VCaP (cell line): ENCODE data around the gene MCMBP.

Experiments used
- H3K27ac ChIP-seq: fragments of 450-650 bp; 2 replicates; pipeline ENCODE4 v1.5.1; 2017
- TF ChIP-seq, protein P1 (sequence below): fragments of 450-650 bp; conservative IDR thresholded peaks from 2 replicates; pipeline ENCODE4 v1.5.1; 2017; ENCODE audit warnings: mild to moderate bottlenecking, moderate library complexity

The MCMBP gene

DNA sequence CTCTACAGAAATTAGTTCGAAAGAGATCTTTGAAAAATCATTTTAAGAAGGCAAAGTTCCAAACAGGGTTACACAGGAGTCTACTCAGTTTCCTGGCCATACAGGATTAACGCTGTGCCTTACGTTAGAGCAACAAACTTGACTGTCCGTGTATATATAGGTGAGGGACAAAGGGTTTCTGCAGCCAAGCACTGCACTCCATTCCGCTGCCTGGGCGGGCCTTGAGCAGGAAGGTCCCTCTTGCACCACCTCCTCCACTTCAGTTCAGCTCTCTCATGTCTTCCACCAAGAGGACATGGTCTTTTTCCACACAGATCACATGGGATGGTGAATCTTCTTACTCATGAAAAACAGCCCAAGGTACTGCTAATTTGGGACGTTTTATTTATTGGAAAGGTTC, 43.2 kb downstream of the MCMBP start:
- TF ChIP-seq, protein P1, sequence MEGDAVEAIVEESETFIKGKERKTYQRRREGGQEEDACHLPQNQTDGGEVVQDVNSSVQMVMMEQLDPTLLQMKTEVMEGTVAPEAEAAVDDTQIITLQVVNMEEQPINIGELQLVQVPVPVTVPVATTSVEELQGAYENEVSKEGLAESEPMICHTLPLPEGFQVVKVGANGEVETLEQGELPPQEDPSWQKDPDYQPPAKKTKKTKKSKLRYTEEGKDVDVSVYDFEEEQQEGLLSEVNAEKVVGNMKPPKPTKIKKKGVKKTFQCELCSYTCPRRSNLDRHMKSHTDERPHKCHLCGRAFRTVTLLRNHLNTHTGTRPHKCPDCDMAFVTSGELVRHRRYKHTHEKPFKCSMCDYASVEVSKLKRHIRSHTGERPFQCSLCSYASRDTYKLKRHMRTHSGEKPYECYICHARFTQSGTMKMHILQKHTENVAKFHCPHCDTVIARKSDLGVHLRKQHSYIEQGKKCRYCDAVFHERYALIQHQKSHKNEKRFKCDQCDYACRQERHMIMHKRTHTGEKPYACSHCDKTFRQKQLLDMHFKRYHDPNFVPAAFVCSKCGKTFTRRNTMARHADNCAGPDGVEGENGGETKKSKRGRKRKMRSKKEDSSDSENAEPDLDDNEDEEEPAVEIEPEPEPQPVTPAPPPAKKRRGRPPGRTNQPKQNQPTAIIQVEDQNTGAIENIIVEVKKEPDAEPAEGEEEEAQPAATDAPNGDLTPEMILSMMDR = no peak
- no peak overlapping the region for H3K27ac ChIP-seq

DNA sequence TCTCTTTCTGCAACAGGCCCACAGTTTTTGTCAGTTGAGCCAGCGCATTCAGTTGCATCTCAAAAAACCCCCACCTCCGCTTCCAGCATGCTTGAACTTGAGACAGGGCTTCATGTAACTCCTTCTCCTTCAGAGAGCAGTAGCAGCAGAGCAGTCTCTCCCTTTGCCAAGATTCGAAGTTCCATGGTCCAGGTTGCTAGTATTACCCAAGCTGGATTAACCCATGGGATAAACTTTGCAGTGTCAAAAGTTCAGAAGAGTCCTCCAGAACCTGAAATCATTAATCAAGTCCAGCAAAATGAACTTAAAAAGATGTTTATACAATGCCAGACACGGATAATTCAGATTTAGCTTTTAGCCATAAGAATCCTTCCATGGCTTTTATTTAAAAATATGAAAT, 45.2 kb downstream of the MCMBP start:
- no peak overlapping the region for H3K27ac ChIP-seq
- TF ChIP-seq, protein P1 = no peak

DNA sequence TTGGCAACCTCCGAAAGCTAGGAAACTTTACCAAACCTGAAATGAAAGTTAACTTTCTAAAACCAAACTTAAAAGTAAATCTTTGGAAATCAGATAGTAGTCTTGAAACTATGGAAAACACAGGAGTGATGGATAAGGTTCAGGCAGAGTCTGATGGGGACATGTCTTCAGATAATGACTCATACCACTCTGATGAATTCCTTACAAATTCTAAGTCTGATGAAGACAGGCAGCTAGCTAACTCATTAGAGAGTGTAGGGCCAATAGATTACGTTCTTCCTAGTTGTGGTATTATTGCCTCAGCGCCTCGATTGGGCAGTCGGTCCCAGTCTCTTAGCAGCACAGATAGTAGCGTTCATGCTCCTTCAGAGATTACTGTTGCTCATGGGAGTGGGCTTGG, 45.9 kb downstream of the MCMBP start:
- no peak overlapping the region for H3K27ac ChIP-seq
- TF ChIP-seq, protein P1 = no peak

DNA sequence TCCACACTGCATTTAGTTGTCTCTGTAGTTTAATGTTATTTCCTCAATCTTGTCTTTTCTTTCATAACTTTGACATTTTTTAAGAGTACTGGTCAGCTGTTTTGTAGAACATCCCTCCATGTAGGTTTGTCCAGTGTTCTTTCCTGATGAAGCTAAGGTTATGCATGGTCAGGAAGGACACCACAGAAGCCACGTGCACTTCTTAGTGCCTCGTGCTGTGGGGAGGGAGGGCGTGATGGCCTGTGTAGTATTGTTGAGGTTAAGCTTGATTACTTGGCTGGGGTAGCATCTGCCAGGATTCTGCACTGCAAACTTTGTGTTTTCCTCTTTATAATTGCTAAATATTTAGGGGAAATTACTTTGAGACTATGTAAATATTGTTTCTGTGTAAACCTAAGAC, 48.3 kb downstream of the MCMBP start:
- TF ChIP-seq, protein P1 = no peak
- H3K27ac ChIP-seq = no peak overlapping the region

DNA sequence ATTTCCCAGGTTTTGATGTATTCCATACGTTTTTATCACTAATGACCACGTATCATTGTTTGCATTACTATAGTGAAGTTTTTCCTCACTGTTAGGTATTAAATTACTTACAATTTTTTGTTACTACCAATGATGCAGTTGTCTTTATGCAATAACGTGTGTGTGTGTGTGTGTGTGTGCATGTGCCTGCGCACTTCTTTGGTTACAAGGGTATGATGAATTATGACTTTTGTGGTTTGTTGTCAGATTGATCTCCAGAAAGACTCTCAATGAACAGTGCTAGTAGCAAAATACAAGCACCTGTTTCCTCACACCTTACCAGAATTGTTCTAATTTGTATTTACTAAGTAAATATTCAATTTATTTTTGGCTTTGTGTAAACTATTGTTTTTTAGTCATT, 51.5 kb downstream of the MCMBP start:
- no peak overlapping the region for H3K27ac ChIP-seq
- TF ChIP-seq, protein P1 = no peak

GRCh38 chr10:119818889-119819270, 53.8 kb downstream of the MCMBP start:
- H3K27ac ChIP-seq = no peak overlapping the region
- TF ChIP-seq, protein P1 = no peak

GRCh38 chr10:119817991-119818888, 54.4 kb downstream of the MCMBP start:
- no peak overlapping the region for H3K27ac ChIP-seq
- TF ChIP-seq, protein P1 = no peak
